LNCaP clone FGC (cell line): ENCODE data around the gene ARHGAP15.

Source experiments
- DNase-seq: peaks from one replicate; pipeline ENCODE4 v3.0.0-alpha.2; 2011; ENCODE audit warnings: low read depth
- H3K4me3 ChIP-seq: 2 replicates; pipeline ENCODE4 v1.5.1; 2011; ENCODE audit warnings: mild to moderate bottlenecking, low read depth, low read length, control low read depth
- CTCF ChIP-seq: IDR thresholded peaks from 2 replicates; pipeline ENCODE4 v1.5.1; 2012; ENCODE audit warnings: mild to moderate bottlenecking; ENCODE audit not compliant: control insufficient read depth, insufficient read depth; ENCODE audit errors: extremely low read depth

The ARHGAP15 gene

DNA sequence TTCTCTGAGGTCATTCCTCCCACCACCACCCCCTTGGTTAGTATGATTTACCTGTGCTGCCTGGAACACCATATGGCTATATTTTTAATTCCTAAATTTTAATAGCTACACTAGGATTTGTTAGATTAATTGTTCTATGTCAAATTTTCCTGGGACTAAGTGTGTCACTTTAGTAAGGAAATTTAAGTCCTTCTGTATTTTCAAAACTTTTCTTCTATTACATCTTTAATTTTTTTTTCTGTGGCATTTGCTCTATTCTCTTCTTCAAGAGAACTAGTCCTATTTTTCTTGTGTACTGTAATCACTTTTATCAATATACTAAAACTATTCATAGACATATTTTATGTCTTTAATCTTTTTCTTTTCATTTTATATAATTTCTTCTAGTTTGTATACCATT lies 456.9 kb downstream of the ARHGAP15 start:
- no peak for TF ChIP-seq CTCF
- DNase-seq, result no peak
- no peak overlapping the region for H3K4me3 ChIP-seq

GRCh38 chr2:143588746-143589145 lies 459.5 kb downstream of the ARHGAP15 start:
- DNase-seq, result no peak
- H3K4me3 ChIP-seq, result no peak overlapping the region
- TF ChIP-seq CTCF, result no peak

DNA sequence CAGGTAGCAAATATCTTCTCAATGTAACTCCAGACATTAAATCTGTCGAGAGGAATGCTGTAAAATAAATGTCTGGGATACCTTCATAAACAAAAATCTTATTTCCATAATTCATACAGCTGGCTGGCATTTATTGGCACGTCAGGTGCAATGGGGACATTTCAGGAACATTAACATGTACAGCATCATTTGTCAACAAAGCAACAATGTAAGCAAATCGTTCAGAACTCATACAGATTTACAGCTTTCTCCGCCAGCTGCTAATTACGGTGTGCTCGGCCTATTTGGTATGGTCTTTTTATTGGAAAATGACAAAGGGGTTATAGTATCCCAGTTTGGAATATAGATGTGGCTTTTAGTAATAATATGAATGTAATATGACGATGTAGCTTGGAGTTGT lies 464.9 kb downstream of the ARHGAP15 start:
- H3K4me3 ChIP-seq, result no peak overlapping the region
- no peak for TF ChIP-seq CTCF
- DNase-seq, result no peak

GRCh38 chr2:143594745-143595144 lies 465.5 kb downstream of the ARHGAP15 start:
- no peak for TF ChIP-seq CTCF
- DNase-seq, result no peak
- H3K4me3 ChIP-seq, result no peak overlapping the region

DNA sequence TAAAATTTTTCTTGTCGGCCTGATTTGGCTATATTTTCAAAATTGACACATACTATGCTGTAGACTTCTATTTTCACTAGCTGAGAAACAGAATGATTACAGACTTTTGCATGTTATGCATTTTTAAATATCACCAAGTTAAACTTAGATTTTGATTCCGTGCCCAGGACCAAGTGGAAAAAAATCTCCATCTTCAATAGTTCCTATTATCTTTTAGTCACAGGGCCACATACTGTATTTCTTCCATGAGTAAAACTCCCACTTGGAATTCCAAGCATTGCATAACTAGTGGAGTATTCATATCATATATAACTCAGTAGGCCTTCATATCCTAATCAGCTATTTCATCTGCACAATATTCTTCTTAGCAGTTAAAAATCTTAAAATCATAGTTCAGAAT lies 470.9 kb downstream of the ARHGAP15 start:
- TF ChIP-seq CTCF, result no peak
- no peak for DNase-seq
- H3K4me3 ChIP-seq, result no peak overlapping the region

DNA sequence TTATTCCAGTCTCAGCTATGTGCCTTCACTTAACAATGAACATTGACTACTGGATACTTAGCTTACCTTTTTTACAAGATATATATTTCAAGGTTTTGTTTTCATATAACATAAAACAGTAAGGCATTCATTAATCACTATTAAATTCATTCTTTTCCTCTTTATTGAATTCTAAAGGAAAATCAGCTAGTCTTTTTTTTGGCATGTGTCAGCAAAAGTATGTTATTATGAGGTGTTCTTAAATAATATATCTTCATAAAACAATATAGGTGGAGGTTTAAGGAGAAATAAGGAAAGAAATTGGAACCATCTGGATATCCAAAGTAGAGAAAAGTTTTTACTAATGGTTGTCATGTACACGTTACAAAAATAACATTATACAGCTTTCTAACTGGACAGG lies 472.6 kb downstream of the ARHGAP15 start:
- no peak for TF ChIP-seq CTCF
- DNase-seq, result no peak
- H3K4me3 ChIP-seq, result no peak overlapping the region

GRCh38 chr2:143603035-143603655 lies 473.9 kb downstream of the ARHGAP15 start:
- DNase-seq, result no peak
- H3K4me3 ChIP-seq, result no peak overlapping the region
- no peak for TF ChIP-seq CTCF
